SK-N-MC (cell line): ENCODE results near the gene SH3RF1.

ENCODE experiments used
- EZH2 ChIP-seq: fragments of 200-600 bp; sonication (generic); IDR thresholded peaks from one replicate; pipeline ENCODE4 v1.6.1; 2017; ENCODE audit warnings: antibody characterized with exemption
- FOXP2 ChIP-seq: optimal IDR thresholded peaks from 2 replicates; pipeline ENCODE3; 2011; ENCODE audit warnings: mild to moderate bottlenecking, moderate library complexity; ENCODE audit not compliant: insufficient read depth; ENCODE audit errors: extremely low read length, control extremely low read depth
- POLR2AphosphoS5 ChIP-seq: IDR thresholded peaks from 2 replicates; pipeline ENCODE4 v1.6.1; 2012; ENCODE audit warnings: mild to moderate bottlenecking, low read depth, low read length, borderline replicate concordance

DNA sequence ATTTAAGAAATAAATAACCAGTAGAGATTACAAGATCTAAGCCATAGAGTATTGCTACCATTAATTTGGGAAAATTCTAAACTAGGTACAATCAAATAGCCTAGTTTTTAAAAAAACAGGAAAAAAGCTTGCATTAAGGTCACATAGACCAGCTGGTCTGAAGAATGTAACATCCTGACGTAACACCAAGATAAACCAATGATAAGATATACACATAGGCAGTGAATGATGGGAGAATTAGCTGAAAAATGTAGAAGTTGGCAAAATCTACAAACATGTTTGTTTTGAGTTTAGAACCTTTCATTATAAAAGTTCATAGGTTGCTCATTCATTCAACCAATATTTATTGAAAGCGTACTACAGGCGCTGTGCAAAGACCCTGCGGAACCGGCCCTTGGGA is 120.0 kb downstream of the SH3RF1 start:
- TF ChIP-seq EZH2 = no peak
- TF ChIP-seq POLR2AphosphoS5 = no peak
- TF ChIP-seq FOXP2 = no peak
